Activated T-cell treated with anti-CD3 and anti-CD28 coated beads for 48 hours (primary cell): ENCODE results near the gene BBS7.

Experiments used
- DNase-seq: peaks from one replicate; pipeline ENCODE4 v3.0.0-alpha.2; 2020; ENCODE audit warnings: low read depth

Gene BBS7, protein sequence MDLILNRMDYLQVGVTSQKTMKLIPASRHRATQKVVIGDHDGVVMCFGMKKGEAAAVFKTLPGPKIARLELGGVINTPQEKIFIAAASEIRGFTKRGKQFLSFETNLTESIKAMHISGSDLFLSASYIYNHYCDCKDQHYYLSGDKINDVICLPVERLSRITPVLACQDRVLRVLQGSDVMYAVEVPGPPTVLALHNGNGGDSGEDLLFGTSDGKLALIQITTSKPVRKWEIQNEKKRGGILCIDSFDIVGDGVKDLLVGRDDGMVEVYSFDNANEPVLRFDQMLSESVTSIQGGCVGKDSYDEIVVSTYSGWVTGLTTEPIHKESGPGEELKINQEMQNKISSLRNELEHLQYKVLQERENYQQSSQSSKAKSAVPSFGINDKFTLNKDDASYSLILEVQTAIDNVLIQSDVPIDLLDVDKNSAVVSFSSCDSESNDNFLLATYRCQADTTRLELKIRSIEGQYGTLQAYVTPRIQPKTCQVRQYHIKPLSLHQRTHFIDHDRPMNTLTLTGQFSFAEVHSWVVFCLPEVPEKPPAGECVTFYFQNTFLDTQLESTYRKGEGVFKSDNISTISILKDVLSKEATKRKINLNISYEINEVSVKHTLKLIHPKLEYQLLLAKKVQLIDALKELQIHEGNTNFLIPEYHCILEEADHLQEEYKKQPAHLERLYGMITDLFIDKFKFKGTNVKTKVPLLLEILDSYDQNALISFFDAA

DNA sequence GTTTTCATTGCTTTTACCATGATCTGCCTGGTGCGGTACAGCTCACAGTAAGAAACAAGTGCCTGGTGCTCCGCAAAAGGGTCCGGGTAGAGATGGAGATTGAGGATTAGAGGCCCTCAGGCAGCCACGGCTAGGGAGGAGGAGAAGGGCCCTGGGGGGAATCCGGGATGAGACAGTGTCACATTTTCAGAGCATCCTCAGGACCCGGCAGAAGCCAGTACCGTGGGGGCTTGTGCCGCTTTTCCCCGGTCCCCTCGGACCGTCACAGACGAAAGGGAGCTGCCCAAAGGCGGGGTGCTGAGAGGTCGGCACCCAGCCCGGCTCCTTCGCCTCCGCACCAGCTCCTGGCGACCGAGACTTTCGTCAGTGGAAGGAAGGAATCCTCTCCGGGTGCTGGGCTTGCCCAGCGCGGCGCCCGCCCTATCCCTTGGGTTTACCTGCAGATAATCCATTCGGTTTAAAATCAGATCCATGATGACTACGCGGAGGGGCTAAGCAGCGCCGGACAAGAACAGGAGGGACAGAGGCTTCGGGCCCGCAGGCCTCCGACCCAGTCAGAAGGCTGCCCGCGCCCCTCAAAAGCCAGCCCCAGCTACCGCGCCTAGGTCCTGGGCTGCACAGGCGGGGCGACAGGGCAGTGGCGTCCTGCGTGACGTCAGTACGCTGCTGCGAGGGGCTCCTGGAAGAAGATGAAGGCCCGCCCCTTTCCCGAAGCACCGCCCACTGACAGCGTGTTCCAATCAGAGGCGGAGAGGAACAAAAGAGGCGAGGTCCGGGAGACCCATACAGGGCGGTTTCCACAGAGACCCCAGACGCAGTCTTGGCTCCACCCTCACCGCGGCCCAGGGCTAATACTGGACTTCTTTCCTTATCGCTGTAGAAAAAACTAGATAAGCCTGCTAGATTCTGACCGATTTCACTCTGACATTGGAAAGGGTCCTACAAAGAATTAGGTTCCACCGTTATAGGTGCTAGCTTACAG, at the start of gene BBS7:
BBS7 (minus strand) TSS at position 634 of the 982 bp plus-strand sequence; CDS start at position 473, 161 bp downstream.
- peak; percentile 95 for DNase-seq

DNA sequence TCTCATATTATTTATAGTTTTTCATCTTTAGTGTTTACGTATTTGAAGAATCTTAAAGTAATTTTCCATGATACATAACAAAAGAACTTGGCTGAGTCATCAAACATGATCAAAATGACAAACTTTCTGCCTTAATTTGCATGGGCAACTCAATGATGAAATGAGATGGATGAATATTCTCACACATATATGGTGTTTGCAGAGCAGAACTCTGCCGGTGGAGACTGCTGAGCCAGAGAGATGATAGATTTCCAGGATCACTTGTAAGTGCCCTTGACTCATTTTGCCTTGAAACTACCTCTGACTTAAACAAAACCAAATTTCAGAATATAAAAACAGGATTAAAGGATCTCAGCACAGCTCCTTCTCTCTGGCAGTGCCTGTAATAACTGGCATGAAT, 43.4 kb upstream of the BBS7 start:
- no peak for DNase-seq

- no peak for DNase-seq
These were observed 38.1 kb upstream of the BBS7 start for GRCh38 chr4:121908346-121908745.

GRCh38 chr4:121900132-121900983, 30.1 kb upstream of the BBS7 start:
- DNase-seq = peak; percentile 18

- DNase-seq = no peak
These were observed 27.9 kb upstream of the BBS7 start for GRCh38 chr4:121898150-121898549.

DNA sequence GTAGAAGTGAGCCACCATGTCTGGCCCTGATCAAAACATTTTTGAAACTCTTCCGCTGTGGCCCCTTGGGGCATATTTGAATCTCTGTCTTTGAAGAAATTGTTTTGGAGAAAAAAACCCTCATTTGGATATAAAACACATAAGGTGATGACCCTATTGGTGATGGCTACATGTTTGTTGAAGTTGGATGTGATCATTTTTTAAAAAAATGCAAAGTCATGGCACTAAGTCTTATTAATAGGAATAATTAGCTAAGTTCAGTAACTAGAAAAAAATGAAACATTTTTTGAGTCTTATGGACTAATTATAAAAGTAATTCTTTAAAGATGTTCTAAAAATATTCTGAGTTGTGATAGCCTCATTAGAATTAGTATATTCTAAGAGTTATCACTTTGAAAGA, 17.9 kb upstream of the BBS7 start:
- DNase-seq = no peak

DNA sequence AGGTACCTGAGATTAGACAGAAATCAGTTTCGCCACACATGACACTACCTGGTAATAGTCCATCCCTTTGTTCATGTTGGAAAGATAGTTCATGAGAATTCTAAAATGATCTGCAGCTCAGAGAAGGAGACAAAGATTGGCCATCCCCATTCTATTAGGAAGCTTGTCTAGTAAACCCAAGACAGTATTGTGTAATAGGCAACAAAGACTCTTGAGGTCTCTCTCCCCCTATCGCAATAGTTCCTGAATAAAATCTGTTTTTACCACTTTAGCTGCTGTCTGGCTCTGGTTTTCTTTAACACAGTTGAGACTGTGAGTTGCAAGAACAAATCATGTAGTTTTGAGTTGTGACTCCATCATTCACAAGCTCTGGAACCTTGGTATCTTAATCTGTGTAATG, 14.8 kb upstream of the BBS7 start:
- DNase-seq = no peak

DNA sequence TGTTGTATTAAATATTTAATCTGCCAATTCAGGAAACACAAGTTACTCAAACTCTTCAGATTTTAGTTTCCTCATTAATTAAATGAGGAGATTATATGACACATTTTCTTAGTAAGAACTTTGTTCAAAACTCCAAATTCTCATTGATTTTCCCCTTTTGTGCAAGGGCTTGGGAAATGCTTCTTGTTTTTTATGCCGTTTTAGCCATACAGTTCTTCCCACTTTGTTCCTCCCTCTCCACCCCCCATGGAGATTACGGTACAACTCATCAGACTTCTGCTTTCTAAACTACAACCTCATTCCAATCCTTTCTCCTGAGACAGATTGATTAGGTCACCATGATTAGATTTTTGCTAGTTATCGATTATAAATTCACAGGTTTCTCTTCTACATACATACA, 10.9 kb upstream of the BBS7 start:
- no peak for DNase-seq

- no peak for DNase-seq
These were observed 8.9 kb upstream of the BBS7 start for GRCh38 chr4:121879135-121879534.

- no peak for DNase-seq
These were observed 6.9 kb upstream of the BBS7 start for GRCh38 chr4:121877041-121877773.

DNA sequence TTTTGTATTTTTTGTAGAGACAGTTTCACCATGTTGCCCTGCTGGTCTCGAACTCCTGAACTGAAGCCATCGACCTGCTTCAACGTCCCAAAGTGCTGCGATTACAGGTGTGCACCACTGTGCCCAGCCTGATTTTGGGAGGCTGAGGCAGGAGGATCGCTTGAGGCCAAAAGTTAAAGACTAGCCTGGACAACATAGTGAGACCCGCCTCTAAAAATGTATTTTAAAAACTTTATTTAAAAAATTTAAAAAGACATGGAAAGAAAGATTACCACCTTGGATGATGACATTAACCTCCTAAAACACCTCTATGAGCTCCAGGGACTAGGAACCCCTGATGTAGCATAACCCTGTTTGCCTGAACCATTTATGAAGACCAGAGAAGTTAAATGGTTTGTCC, 5.8 kb upstream of the BBS7 start:
- DNase-seq = no peak

- no peak for DNase-seq
These were observed 5.4 kb upstream of the BBS7 start for GRCh38 chr4:121875652-121876051.

- DNase-seq = no peak
These were observed 3.3 kb upstream of the BBS7 start for GRCh38 chr4:121873604-121874003.

- DNase-seq = no peak
These were observed 6.5 kb downstream of the BBS7 start for GRCh38 chr4:121863799-121864198.

- DNase-seq = no peak
These were observed 8.8 kb downstream of the BBS7 start for GRCh38 chr4:121861426-121861825.

DNA sequence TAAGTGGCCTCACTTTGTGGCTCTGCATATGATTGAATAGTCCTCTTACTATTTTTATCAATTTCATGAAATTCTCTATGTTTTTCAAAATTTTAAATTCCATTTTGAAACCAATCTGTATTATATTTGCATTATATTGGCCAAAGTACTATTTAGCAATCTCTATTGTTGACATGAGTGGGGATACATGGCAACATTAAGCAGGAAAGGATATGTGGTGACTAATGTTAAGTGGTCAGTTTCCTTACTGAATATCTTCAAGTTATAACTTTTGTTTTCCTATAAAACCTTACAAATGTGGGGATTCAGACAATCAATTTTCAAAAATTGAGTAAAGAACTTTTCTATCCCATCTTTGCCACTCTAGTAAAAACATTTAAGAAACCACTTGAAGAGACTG, 10.2 kb downstream of the BBS7 start:
- DNase-seq = no peak

DNA sequence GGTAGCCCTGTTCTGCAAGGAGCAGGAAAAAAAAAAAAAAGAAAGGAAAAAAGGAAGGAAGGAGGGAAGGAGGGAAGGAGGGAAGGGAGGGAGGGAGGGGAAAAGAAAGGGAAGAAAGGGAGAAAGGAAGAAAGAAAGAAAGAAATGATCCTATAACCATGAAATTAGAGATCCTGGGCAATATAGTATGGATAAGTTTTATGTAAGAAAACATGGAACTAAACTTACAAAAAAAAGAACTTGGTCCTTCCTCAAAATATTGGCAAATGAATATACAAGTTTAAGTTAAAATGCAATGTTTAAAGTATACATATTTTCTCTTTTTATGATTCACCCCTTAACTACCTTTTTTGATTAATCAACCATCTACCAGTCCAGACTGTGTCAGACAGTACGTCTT, 18.9 kb downstream of the BBS7 start:
- no peak for DNase-seq

GRCh38 chr4:121846662-121847061, 23.6 kb downstream of the BBS7 start:
- no peak for DNase-seq

- no peak for DNase-seq
These were observed 27.4 kb downstream of the BBS7 start for GRCh38 chr4:121842862-121843261.

GRCh38 chr4:121838136-121838535, 32.1 kb downstream of the BBS7 start:
- DNase-seq = no peak

- DNase-seq = no peak
These were observed 40.8 kb downstream of the BBS7 start for GRCh38 chr4:121829511-121829910.
